ENCODE data around the gene TNFSF11.
"Not testable (repeated sequence)": the region's sequence is repeated elsewhere in the genome, so short reads cannot be mapped to it uniquely, and the experiment has no call there.

The TNFSF11 gene, protein sequence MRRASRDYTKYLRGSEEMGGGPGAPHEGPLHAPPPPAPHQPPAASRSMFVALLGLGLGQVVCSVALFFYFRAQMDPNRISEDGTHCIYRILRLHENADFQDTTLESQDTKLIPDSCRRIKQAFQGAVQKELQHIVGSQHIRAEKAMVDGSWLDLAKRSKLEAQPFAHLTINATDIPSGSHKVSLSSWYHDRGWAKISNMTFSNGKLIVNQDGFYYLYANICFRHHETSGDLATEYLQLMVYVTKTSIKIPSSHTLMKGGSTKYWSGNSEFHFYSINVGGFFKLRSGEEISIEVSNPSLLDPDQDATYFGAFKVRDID

DNA sequence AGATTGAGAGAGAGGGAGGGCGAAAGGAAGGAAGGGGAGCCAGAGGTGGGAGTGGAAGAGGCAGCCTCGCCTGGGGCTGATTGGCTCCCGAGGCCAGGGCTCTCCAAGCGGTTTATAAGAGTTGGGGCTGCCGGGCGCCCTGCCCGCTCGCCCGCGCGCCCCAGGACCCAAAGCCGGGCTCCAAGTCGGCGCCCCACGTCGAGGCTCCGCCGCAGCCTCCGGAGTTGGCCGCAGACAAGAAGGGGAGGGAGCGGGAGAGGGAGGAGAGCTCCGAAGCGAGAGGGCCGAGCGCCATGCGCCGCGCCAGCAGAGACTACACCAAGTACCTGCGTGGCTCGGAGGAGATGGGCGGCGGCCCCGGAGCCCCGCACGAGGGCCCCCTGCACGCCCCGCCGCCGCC lies at the start of gene TNFSF11:
TSS of gene TNFSF11 (plus strand) at position 142 of the 400 bp plus-strand sequence. CDS start at position 294, 152 bp downstream.
- DNase-seq (ENCODE audit: low read depth) = no peak

DNA sequence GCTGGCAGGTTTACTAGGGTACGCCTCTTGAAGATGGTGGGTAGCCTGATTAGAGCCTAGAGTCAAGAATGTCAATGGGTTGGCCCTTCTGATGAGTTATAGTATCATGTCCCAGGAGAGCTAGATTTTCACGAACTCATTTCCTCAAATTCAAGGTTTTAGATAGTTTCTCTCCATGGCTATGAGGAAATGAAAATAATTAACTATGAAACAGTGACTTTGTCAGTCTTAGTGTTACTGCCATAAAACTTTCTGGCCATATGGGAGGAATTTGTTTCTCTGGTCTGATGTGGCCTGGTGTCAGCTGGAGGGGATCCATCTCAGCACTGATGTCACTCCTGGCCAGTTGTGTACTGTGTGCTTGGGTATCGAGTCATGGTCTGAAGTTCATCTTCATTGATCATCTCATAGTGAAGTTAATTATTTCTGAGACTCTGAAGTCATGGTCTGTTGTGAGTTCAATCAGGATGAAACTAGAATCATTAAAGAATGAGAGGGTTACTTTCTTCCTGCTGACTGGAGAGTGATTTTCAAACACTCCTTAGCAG lies 49.4 kb upstream of the TNFSF11 start:
- DNase-seq (ENCODE audit: low read depth) = no peak

DNA sequence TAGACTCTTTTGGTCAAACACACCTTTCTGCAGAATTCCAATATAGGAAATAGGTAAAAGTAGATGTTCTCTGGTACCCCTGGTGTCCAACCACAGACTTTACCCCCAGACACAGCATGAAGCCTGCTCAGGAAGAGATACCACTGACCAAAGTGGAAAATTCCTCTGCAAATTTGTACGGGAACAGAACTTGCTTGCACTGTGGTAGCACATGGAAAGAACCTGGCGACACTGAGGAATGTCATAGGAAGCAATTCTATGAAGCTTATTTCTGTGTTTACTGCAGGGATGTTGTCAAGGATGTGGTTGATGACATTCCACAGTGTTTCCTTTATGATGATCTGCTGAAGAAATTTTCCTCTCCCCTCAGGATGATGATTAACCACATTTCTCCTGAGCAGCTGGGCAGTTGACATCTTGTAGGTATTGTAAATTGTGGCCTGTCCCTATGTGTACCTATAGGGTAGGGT lies 48.9 kb upstream of the TNFSF11 start:
- no peak for DNase-seq (ENCODE audit: low read depth)

DNA sequence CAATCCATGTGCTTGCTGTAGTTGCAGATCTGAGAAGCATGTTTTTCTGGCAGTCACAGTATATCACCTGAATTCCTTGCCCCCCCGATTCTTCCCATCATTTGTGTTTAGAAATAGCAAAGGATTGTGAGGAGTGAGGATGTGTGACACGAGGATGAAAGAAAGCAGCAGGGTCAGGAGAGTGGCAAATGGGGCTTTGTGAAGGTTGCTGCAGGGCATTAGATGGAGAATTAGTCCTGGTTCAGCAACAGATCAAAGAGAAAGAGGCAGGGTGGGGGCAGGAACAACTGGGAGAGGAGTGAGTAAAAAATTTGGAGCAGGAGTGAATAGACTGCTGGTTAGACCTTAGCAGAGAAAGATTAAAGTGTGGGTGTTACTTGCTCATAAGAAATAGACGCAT lies 47.7 kb upstream of the TNFSF11 start:
- no peak for DNase-seq (ENCODE audit: low read depth)

DNA sequence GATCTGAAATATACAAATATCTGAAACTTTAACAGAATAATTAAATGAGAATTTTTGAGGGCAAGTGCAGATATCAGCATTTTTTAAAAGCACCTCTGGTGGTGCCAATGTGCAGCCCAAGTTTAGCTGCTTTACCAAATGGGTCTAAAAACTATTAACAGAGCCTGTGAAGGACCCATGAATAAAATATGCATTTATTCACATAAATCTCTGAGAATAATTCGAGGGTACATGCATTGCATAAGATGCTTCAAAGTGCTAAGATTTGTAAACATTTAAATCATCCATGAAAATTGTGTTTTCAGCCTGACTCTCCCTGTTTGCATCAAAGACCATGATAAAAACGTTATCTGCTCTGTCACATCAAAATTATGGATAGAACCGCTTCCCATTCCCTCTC lies 47.1 kb upstream of the TNFSF11 start:
- DNase-seq (ENCODE audit: low read depth) = no peak

DNA sequence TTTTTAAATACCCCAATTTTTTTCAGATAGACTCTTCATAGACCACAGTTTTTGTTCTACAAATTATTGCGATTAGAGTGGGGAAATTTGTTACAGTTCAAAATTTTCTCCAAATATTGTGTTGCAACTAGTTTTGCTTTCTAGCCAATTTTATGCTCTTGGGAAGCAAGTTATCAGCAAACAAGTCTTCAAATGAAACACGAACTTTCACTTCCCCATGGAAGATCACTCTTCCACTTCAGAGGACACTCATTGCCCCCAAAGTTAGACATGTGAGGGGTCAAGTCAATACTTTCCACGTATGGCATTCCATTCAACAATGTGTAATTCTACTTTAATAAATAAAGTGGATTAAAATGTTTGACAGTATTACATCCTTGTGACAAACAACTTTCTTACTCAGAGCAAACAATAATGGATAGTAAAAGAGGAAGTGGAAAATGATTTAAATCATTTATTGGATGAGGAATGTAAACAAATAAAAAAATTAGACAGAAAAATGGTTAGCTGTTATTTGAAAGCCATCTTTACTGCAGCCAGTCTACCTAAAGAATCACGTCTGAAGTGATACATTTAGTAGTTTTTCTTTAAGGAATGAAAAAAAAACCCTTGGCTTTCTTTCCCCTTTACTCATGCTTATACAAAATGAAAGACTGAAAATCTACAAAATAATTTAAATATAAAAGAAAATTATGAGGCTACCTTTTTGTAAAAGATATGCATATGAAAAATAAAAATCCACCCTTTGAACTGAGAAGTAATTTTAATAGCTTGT lies 41.2 kb upstream of the TNFSF11 start:
- DNase-seq (ENCODE audit: low read depth) = no peak

DNA sequence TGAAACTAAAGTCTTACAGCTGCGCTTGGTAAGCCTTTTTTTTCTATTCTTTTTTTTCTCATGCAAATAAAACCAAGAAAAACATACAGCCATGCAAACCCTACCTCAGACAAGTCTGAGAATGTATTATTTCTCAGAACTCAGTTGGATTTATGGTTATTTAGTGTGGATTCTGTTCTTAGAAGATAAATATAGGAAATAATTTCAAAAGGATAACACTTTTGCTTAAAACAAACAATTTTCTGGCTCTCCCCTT lies 40.7 kb upstream of the TNFSF11 start:
- no peak for DNase-seq (ENCODE audit: low read depth)

DNA sequence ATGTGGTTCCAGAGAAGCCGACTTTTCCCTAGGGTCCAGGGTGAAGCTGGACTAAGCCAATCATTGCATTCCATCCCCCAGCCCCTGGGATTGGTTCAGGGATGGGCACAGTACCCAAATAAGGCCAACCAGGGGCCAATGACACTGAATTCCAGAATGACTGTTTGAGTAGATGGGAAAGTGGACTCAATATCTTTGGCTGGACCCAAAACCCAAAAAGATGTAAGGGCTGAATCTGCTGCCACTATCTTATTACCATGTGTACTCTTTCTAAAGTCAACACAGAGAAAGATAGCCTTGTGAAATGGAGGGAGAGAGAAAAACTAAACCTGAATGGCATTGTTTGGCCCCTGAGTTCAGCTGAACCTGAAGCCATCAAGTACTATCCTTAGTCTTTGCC lies 39.2 kb upstream of the TNFSF11 start:
- no peak for DNase-seq (ENCODE audit: low read depth)

DNA sequence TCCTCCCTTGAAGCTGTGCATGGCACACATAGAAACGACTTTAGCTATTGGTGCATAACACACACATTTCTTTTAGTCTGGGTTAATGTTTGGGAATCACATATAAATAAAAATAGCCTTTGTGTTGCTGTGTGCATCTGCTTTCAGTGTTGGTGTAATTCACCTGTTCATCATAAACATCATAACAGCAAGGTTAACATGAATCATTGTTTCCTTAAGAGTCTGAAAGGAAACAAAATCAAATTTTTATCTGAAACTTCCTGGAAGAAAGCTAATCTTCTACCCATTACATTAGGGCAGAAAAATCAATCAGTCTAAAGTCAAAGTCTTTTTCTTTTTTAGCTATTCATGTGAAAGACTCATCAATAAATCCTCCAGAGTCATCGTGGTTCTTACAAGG lies 35.0 kb upstream of the TNFSF11 start:
- DNase-seq (ENCODE audit: low read depth) = no peak

DNA sequence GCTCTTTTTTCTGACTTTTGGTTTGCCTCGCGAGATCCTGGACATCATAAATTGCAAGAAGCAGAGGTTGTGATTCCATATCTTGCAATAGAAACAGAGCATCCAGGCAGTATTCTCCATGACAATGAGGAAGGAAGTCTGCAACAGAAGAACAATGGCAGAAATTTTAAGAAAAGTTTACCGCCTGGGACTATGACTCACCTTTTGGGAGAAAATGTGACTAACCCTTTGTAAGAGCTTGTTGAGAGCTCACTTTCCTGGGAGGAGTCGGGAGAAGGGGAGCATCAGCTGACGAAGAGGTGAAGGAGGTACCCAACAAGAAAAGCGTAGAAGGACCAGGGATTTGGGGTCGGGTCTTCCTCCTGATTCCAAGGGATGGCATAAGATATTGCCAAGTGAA lies 34.3 kb upstream of the TNFSF11 start:
- DNase-seq (ENCODE audit: low read depth) = no peak

DNA sequence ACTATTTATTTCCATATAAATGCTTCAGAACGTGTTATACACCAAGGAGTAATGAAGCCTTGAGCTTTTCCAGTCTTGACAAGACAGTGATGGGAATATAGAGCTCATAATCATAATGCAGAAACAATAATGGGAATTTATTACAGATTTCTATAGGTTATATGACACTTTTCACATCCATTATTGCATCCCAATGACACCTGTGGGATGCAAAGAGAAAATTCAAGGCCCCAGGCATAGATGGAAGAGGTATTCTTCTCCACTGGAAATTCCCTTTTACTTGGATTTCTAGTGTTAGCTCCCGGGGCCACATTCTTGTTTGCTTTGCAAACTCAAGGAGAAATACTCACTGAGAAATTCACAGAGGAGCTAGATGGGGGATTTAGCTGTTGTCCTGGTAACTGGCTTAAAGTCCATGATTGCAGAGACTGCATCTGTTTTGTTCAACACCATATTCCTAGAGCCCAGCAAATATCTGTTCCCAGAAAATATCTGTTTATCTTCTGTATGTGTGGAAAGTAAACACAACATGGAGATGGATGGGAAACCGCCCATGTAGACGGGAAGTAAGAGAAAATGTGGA lies 30.6 kb upstream of the TNFSF11 start:
- no peak for DNase-seq (ENCODE audit: low read depth)

DNA sequence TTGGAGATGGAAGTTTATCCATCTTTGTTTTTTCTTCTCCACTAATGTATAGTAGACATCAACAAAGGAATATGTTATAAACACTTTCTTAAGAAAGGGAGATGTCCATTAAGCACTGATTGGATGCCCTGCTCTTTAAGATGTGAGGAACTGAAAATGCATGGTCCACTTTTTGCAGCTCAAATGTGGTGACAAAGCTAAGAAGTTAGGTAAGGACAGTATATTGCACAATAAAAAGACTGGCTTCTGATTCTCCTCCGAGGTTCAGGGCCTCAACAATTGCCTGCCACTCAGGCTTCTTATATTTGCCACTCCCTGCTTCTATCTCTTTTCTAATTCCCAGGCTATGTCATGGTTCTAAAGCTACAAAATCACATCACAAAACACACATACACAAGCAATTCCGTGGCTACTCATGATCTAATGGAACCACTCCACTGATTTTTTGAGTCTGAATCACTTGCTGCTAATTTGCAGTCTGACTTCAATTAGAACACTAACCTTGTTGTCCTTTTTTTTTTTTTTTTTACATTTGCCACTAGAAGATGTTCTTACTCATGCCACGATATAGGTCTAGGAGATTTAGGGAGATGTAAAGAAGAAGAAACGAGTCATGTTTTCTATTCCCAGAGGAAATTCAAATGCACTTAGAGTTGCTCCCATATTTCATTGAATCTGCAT lies 29.6 kb upstream of the TNFSF11 start:
- DNase-seq (ENCODE audit: low read depth) = no peak

DNA sequence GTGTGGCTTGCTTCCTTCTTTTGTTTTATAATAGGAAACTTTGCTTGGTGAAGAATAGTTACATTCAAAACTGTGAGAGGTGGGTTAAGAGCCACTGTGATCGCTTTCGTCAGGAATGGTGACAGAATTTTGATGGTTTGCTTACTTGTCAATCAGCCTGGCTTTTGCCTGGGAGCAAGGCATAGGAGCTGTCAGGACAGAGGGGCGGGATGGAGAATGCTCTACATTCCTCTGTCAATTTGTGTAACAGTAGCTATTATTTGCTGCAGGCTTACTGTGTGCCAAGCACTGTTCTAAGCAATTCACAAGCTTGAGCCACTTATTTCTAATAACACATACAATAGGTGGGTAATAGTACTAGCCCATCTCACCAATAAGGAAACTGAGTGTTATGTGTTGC lies 28.1 kb upstream of the TNFSF11 start:
- DNase-seq (ENCODE audit: low read depth) = no peak

DNA sequence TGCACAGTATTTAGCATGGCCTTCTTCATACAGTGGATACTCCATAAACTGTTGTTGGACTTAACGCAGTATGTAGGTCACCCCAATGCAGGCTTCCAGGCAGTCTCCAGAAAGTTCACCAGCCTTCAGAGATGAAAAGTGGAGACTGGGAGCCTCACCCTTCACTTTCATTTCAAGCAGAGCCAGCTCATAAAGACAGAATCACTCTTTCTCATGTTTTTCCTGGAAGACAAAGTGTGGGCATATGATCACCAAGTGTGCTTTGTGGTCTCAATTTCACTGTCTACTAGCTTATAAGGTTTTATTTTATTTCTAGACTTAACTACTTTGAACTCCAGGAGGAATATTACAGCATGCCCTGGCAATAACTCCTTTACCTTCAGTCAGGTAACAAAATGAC lies 26.3 kb upstream of the TNFSF11 start:
- no peak for DNase-seq (ENCODE audit: low read depth)

DNA sequence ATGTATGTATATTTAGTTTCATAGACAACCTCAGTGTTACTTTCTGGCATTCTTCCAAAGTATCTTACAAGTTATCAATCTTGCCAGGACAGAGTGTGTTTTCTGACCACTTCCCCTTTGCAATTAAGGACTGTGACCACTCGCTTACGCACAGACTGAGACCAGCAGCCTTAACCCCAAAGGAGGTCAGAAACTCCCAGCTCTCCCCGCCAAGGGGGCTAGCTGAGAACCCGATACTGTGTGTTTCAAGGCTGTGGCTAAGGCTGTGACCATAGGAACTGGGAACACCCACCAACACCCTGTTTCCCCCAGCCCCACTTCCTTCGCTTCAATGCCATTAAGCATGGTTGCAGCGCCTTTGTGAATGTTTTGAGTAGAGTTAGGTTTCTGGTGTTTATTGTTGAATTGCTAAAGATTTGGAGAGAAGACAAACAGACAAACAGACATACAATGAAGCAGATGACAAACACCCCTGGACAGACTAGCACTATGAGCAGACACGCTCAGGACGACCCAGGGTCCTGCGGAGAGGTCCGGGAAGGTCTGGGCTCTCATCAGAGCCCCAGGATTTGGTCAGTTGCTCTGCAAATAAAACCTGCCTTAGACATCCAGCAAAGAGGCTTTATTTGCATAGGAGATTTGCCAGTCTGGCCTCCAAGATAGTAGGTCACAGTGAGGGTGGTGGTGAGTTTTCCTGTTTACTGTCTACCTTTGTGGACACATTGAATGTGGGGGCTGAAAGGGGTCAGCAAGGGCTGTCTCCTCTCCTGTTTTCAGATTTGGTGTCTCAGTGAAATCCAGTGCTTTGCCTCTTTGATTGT lies 25.0 kb upstream of the TNFSF11 start:
- DNase-seq (ENCODE audit: low read depth) = no peak

DNA sequence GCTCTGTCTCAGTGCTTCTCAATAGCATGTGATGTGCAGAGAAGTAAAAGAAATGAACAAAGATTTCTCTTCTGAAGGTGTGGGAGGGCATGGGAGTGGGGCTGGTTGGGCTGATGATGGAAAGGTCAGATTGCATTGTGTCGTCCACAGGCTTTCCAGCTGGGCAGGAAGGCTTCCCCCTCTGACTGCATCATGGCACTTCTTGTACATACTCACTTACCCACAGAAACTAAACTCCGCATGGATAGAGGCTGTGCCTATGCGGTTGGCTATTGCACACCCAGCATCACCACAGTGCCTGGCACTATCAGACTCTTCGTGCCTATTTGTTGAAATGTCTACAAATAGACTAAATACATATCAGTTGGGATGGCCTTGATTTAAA lies 24.4 kb upstream of the TNFSF11 start:
- DNase-seq (ENCODE audit: low read depth) = no peak

DNA sequence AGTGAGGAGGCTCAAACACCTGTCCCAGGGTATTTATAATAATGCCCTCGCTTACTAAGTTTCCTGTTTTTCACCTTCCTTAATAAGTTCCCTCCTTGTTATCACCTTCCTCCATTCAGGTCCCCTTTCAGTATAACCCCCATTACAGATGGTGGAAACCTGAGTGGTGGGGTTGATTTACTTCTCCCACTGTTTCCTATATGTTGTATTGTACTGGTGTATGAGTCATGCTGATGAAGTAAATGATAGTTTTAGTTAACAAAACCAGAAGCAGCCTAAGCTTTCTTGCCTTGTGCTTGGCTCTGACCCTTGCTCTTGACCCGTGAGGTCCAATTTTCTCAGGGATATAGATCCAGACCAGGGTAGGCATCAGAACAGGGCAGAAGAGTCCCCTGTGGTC lies 22.3 kb upstream of the TNFSF11 start:
- no peak for DNase-seq (ENCODE audit: low read depth)

DNA sequence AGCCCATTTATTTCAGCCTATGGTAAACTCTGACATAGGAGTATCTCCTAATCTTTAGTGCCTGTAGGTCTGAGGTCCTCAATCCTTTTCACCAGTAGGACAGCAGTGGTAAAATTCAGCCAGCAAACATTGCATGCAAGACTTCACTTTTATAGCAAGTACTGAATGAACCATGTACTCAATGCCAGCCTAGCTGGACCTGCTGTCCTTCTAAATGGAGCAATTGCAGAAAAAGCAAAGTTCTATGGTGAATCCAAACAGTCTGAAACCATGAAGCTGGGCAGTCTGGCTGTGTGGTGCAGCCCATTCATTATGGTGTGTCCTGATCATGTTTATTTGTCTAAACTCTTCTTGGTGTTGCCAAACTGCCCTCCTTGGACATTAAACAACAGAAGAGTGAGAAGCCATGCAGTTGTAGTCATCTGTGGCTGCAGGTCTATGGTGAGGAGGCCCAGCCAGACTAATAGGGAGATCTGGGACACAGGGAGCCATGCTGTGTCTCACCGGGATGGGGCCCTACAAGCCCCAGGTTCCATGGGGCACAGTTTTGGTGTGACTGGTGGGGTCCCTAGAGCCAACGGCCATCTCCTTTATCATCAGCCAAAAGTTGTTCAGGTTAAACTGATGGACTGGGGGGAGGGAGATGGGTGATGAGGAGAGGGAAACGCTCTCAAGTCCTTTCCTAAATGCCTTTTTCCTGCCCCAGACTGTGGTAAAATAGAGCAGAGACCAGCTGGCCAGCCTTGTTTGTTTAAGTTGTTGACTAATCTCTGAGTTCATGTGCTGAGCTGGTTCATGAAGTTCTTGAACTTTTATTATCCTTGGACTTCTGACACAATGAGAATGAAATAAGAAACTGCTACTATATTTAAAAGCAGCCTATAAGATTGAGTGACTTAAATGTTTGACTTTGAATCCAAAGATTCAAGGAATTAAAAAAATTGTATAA lies 20.6 kb upstream of the TNFSF11 start:
- DNase-seq (ENCODE audit: low read depth) = no peak

DNA sequence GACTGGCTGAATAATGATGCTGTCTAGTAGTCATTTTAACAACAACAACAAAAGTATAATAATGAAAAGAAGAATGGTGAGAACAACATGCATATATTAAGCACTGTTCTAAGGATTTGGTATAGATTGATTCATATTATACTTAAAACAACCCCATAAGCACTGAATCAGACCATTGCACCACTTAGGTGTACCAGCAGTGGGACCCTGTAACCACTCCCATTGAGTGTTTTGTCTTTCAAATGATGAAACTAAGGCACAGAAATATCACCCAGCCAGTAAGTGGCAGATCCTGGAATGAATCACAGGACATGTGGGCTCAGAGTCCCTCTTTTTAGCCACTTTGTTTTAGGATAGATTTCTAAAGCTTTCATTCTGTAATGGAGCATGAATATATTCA lies 14.9 kb upstream of the TNFSF11 start:
- no peak for DNase-seq (ENCODE audit: low read depth)

DNA sequence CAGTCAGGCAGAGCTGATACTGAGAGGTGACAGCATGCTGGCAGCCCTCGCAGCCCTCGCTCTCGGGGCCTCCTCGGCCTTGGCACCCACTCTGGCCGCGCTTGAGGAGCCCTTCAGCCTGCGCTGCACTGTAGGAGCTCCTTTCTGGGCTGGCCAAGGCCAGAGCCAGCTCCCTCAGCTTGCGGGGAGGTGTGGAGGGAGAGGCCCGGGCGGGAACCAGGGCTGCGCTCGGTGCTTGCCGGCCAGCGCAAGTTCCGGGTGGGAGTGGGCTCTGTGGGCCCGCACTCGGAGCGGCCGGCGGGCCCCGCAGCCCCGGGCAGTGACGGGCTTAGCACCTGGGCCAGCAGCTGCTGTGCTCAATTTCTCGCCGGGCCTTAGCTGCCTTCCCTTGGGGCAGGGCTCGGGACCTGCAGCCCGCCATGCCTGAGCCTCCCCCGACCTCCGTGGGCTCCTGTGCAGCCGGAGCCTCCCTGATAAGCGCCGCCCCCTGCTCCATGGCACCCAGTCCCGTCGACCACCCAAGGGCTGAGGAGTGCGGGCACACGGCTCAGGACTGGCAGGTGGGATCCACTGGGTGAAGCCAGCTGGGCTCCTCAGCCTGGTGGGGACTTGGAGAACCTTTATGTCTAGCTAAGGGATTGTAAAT lies 14.3 kb upstream of the TNFSF11 start:
- DNase-seq (ENCODE audit: low read depth) = not testable (repeated sequence)
